PC-9 (cell line): ENCODE results near the gene NOS1AP.

Source experiments
- CTCF ChIP-seq: fragments of 200-600 bp; sonication (generic); conservative IDR thresholded peaks from 2 replicates; pipeline ENCODE4 v1.6.1; 2017; ENCODE audit warnings: mixed run types, antibody characterized with exemption, mild to moderate bottlenecking, moderate library complexity
- EZH2 ChIP-seq: fragments of 200-600 bp; sonication (generic); IDR thresholded peaks from 2 replicates; pipeline ENCODE4 v1.8.0; 2017; ENCODE audit warnings: antibody characterized with exemption, low read depth

- no peak for TF ChIP-seq CTCF
- no peak for TF ChIP-seq EZH2
Measured at GRCh38 chr1:162145966-162146696, 76.6 kb downstream of the NOS1AP start.
